ENCODE measurements around the gene ASCC3. TPM values are rescaled to one million over a fixed set of nuclear protein-coding genes. Genes with fewer than 3 reads are reported as not detected.

The ASCC3 gene
- total RNA-seq, 1 donor from 2014 or later = 75.3 TPM

- Mint-ChIP-seq H3K27me3 (ENCODE audit: insufficient read depth, low read depth) (no peaks in the 10 kb centered on the region), H3K4me3 (no peak overlapping the region), H3K4me1 (no peaks in the 10 kb centered on the region), H3K27ac (peak overlapping the region; percentile 57), H3K9me3 (no peaks in the 10 kb centered on the region), H3K36me3 (no peaks in the 10 kb centered on the region)
- H3K27me3 ChIP-seq = no peaks in the 10 kb centered on the region
- no peaks in the 10 kb centered on the region for H3K4me1 ChIP-seq
- H4K20me1 ChIP-seq (ENCODE audit: low read depth) = no peaks in the 10 kb centered on the region
- no peak for DNase-seq (ENCODE audit: low spot score)
- no peaks in the 10 kb centered on the region for H3F3A ChIP-seq (ENCODE audit: low read depth)
- H2AFZ ChIP-seq (replicated peaks) = no peak overlapping the region
- H3K27ac ChIP-seq = peak overlapping the region; percentile 62
- no peak overlapping the region for H3K4me3 ChIP-seq
- H3K4me2 ChIP-seq = no peak overlapping the region
- no peaks in the 10 kb centered on the region for H3K9me3 ChIP-seq (ENCODE audit: low read depth)
- H3K9ac ChIP-seq = no peak overlapping the region
- H3K79me2 ChIP-seq (ENCODE audit: low read depth) = no peaks in the 10 kb centered on the region
- no peaks in the 10 kb centered on the region for H3K36me3 ChIP-seq
- TF ChIP-seq EZH2 (IDR thresholded peaks at IDR 0.05) (no peak), EZH2phosphoT487 (IDR thresholded peaks at IDR 0.05) (no peak), CTCF (IDR thresholded peaks at IDR 0.05) (no peak)
Observed at GRCh38 chr6:100680163-100680562, 201.0 kb downstream of the ASCC3 start.

- no peaks in the 10 kb centered on the region for H3K27me3 ChIP-seq
- H3K27me3 Mint-ChIP-seq (ENCODE audit: insufficient read depth, low read depth) = no peaks in the 10 kb centered on the region
- no peaks in the 10 kb centered on the region for H4K20me1 ChIP-seq (ENCODE audit: low read depth)
- no peak overlapping the region for H3K4me3 ChIP-seq
- no peaks in the 10 kb centered on the region for H3K9me3 Mint-ChIP-seq
- peaks cover 5% of the 10 kb centered on the region for H3K4me1 Mint-ChIP-seq
- no peaks in the 10 kb centered on the region for H3K9me3 ChIP-seq (ENCODE audit: low read depth)
- no peak overlapping the region for H3K27ac Mint-ChIP-seq
- no peak overlapping the region for H2AFZ ChIP-seq (replicated peaks)
- peaks cover 12% of the 10 kb centered on the region for H3K4me1 ChIP-seq
- peak; percentile 14 for TF ChIP-seq CTCF (IDR thresholded peaks at IDR 0.05)
- TF ChIP-seq EZH2phosphoT487 (IDR thresholded peaks at IDR 0.05) = no peak
- TF ChIP-seq EZH2 (IDR thresholded peaks at IDR 0.05) = no peak
- no peaks in the 10 kb centered on the region for H3K36me3 Mint-ChIP-seq
- no peak overlapping the region for H3K4me2 ChIP-seq
- H3K4me3 Mint-ChIP-seq = no peak overlapping the region
- H3F3A ChIP-seq (ENCODE audit: low read depth) = no peaks in the 10 kb centered on the region
- no peak overlapping the region for H3K27ac ChIP-seq
- H3K36me3 ChIP-seq = no peaks in the 10 kb centered on the region
- H3K79me2 ChIP-seq (ENCODE audit: low read depth) = no peaks in the 10 kb centered on the region
- no peak for DNase-seq (ENCODE audit: low spot score)
- H3K9ac ChIP-seq = no peak overlapping the region
Observed at GRCh38 chr6:100678027-100678426, 203.1 kb downstream of the ASCC3 start.

GRCh38 chr6:100677240-100677639 lies 203.9 kb downstream of the ASCC3 start:
- H3K27me3 ChIP-seq = no peaks in the 10 kb centered on the region
- H3K27ac Mint-ChIP-seq = no peak overlapping the region
- H3K27me3 Mint-ChIP-seq (ENCODE audit: insufficient read depth, low read depth) = no peaks in the 10 kb centered on the region

More at GRCh38 chr6:100677240-100677639, 203.9 kb downstream of the ASCC3 start:
- Histone ChIP-seq H2AFZ (replicated peaks) (no peak overlapping the region), H4K20me1 (ENCODE audit: low read depth) (no peaks in the 10 kb centered on the region), H3F3A (ENCODE audit: low read depth) (no peaks in the 10 kb centered on the region), H3K9me3 (ENCODE audit: low read depth) (no peaks in the 10 kb centered on the region), H3K27ac (no peak overlapping the region), H3K36me3 (no peaks in the 10 kb centered on the region), H3K4me1 (peaks cover 12% of the 10 kb centered on the region), H3K4me3 (no peak overlapping the region), H3K9ac (no peak overlapping the region), H3K4me2 (no peak overlapping the region), H3K79me2 (ENCODE audit: low read depth) (no peaks in the 10 kb centered on the region)
- Mint-ChIP-seq H3K36me3 (no peaks in the 10 kb centered on the region), H3K4me3 (no peak overlapping the region), H3K4me1 (peaks cover 5% of the 10 kb centered on the region), H3K9me3 (no peaks in the 10 kb centered on the region)
- DNase-seq (ENCODE audit: low spot score) = no peak
- TF ChIP-seq EZH2phosphoT487 (IDR thresholded peaks at IDR 0.05) (no peak), CTCF (IDR thresholded peaks at IDR 0.05) (no peak), EZH2 (IDR thresholded peaks at IDR 0.05) (no peak)

All from neural progenitor cell (in vitro differentiated cells).